ENCODE measurements around the gene ACYP2. TPM values are rescaled to one million over a fixed set of nuclear protein-coding genes. Genes with fewer than 3 reads are reported as not detected.
A peak's percentile ranks its signal among the peaks of the same experiment; 100 is the strongest.
"Not testable (repeated sequence)": the region's sequence is repeated elsewhere in the genome, so short reads cannot be mapped to it uniquely, and the experiment has no call there.

The ACYP2 gene
- total RNA-seq (10 to 100 TPM; 47.1 to 70.2 (median 60.0) TPM), polyA plus RNA-seq (122 TPM)
- long read RNA-seq, donor 1, partial matches to known transcripts, result 6 of 35 reads
- long read RNA-seq, donor 1, other reads (novel, unspliced or antisense), result 24 of 35 reads
- long read RNA-seq, donor 2, partial matches to known transcripts, result 2 of 35 reads
- long read RNA-seq, donor 2, other reads (novel, unspliced or antisense), result 32 of 35 reads
- long read RNA-seq, donor 3, partial matches to known transcripts, result 1 of 18 reads
- long read RNA-seq, donor 3, other reads (novel, unspliced or antisense), result 15 of 18 reads
- long read RNA-seq, donor 4, partial matches to known transcripts, result 5 of 26 reads
- long read RNA-seq, donor 4, other reads (novel, unspliced or antisense), result 20 of 26 reads

DNA sequence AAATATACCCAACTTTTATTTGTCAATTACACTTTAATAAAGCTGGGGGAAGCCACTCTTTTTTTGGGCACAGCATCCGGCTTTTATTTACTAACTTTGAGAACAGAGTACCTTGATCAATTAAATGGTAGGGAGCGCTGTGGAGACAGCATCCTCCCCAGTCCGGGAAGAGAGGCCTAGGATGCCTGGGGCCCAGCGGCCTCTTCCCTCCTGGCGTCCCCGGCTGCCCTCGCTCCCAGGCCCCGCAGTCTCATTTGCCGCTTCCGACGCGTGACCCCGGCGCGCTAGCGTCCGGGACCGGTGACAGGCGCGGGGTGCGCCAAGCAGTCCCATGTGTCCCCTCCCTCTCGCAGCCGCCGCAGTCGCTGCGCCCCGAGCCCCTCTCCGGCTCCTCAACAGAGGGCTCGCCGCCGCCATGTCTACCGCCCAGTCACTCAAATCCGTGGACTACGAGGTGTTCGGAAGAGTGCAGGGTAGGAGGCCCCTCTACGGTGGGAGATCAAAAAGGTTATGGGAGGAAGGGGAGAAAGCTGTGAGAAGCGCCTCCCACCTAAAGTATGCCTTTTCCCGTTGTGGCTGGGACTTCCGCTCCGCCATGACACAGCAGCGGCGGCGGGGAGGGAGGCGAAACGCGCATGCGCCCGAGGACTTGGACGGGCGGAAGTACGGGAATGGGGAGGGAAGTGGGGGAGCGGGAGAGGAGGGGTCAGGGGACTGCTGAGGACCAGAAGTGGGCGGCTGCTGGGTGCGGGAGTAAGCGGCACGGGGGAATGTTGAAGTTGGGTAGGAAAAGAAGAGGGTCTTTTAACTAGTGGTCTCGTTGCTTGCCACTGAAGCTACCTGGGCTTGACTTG is at the start of gene ACYP2:
ACYP2 (plus strand) TSS at position 332 of the 854 bp plus-strand sequence.
- Histone ChIP-seq H3K27ac (ENCODE audit: low read length) (peak within 1 kb of the TSS; percentile 100), H3K9me3 (ENCODE audit: control insufficient read depth, low read length) (no peaks in the 10 kb centered on the region), H3K27me3 (ENCODE audit: control insufficient read depth, insufficient read depth) (no peaks in the 10 kb centered on the region), H3K4me1 (ENCODE audit: control insufficient read depth, insufficient read depth, low read length) (no peaks in the 10 kb centered on the region), H3K4me3 (ENCODE audit: low read length) (peak within 1 kb of the TSS; percentile 86)
- DNase-seq, result peak; percentile 98 to 99 (median 99)
- peak; percentile 99 for ATAC-seq
- under 1% methylated on average over 57 of the region's 57 CpGs for WGBS
- intact Hi-C loops (cut with DNase I), result loop anchor here in 1 of 4 donors (10.0 kb wide), 1 partner anchor 589 kb away; no protein-coding TSS in a partner anchor

DNA sequence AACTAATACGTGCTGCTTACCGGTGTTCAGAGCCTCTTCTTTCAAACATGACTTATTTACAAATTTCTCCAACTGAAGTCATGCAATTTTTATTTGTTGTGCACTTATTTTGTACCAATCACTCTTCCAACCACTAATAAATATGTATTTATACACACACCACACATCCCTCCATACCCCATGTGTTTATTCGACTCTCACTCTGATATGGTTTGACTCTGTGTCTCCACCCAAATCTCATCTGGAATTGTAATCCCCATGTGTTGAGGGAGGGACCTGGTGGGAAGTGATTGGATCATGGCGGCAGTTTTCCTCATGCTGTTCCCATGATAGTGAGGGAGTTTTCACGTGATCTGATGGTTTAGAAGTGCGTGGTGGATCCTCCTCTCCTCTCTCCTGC is 49.5 kb upstream of the ACYP2 start:
- DNase-seq, result no peak
- H3K27ac ChIP-seq (ENCODE audit: low read length), result no peak overlapping the region
- intact Hi-C loops (cut with DNase I), result no loop called here
- no peaks in the 10 kb centered on the region for H3K4me1 ChIP-seq (ENCODE audit: control insufficient read depth, insufficient read depth, low read length)
- 94% methylated on average over 6 of the region's 6 CpGs for WGBS
- H3K9me3 ChIP-seq (ENCODE audit: control insufficient read depth, low read length), result no peaks in the 10 kb centered on the region
- H3K27me3 ChIP-seq (ENCODE audit: control insufficient read depth, insufficient read depth), result no peaks in the 10 kb centered on the region
- H3K4me3 ChIP-seq (ENCODE audit: low read length), result no peak overlapping the region
- ATAC-seq, result no peak

DNA sequence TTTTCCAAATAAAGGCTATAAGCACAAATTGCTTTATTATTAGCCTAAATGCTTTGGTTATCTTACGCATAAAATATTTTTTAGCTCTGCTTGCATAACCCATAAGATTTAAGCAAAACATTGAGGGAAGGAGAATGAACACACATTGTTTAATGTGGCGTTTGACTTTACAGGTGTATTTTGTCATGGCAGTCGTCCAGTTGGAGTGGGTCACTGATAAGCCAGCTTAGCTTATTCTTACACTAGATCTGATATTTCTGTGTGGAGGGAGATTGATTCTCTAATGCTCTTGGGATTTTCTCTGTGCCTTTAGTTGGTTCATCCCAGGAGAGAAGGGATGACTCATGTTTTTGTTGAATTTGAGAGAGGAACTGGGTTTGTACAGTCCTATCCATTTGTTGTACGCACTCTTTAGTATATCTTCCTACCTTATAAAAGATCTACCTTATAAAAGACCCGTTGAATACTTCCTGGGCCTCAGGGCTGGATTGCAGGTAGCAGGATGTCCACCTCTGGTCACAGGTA is 47.5 kb upstream of the ACYP2 start:
- H3K27me3 ChIP-seq (ENCODE audit: control insufficient read depth, insufficient read depth), result no peaks in the 10 kb centered on the region
- no peak overlapping the region for H3K4me3 ChIP-seq (ENCODE audit: low read length)
- no peaks in the 10 kb centered on the region for H3K4me1 ChIP-seq (ENCODE audit: control insufficient read depth, insufficient read depth, low read length)
- 79% methylated on average over 5 of the region's 5 CpGs for WGBS
- no peaks in the 10 kb centered on the region for H3K9me3 ChIP-seq (ENCODE audit: control insufficient read depth, low read length)
- intact Hi-C loops (cut with DNase I), result no loop called here
- DNase-seq, result no peak
- H3K27ac ChIP-seq (ENCODE audit: low read length), result no peak overlapping the region
- ATAC-seq, result no peak

DNA sequence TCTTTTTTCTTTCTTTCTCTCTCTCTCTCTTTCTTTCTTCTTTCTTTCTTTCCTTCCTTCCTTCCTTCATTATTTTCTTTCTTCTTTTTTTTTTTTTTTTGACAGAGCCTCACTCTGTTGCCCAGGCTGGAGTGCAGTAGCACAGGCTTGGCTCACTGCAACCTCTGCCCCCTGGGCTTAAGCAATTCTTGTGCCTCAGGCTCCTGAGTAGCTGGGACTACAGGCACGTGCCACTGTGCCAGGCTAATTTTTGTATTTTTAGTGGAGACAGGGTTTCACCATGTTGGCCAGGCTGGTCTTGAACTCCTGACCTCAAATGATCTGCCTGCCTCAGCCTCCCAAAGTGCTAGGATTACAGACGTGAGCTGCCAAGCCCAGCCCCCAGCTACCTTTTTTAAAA is 42.9 kb upstream of the ACYP2 start:
- 70% methylated on average over 2 of the region's 2 CpGs for WGBS
- ATAC-seq; H3K27ac ChIP-seq (ENCODE audit: low read length); intact Hi-C loops (cut with DNase I); DNase-seq; H3K4me3 ChIP-seq (ENCODE audit: low read length); H3K27me3 ChIP-seq (ENCODE audit: control insufficient read depth, insufficient read depth); H3K9me3 ChIP-seq (ENCODE audit: control insufficient read depth, low read length); H3K4me1 ChIP-seq (ENCODE audit: control insufficient read depth, insufficient read depth, low read length): not testable (repeated sequence)

DNA sequence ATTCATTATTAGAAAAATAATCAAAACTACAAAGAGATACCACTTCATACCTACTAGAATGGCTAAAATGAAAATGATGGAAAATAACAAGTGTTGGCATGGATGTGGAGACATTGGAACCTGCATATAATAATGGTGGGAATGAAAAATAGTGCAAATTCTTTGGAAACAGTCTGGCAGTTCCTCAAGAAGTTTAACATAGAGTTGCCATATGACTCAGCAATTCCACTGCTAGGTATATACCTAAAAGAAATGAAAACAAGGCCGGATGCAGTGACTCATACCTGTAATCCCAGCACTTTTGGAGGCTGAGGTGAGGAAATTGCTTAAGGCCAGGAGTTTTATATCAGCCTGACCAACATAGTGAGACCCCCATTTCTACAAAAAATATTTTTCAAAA is 41.6 kb upstream of the ACYP2 start:
- Histone ChIP-seq H3K4me3 (ENCODE audit: low read length) (no peak overlapping the region), H3K27me3 (ENCODE audit: control insufficient read depth, insufficient read depth) (no peaks in the 10 kb centered on the region), H3K27ac (ENCODE audit: low read length) (no peak overlapping the region), H3K9me3 (ENCODE audit: control insufficient read depth, low read length) (no peaks in the 10 kb centered on the region), H3K4me1 (ENCODE audit: control insufficient read depth, insufficient read depth, low read length) (peaks cover 1% of the 10 kb centered on the region)
- ATAC-seq (no peak), DNase-seq (no peak)
- WGBS, result 98% methylated on average over 1 of the region's 1 CpG
- intact Hi-C loops (cut with DNase I), result no loop called here

DNA sequence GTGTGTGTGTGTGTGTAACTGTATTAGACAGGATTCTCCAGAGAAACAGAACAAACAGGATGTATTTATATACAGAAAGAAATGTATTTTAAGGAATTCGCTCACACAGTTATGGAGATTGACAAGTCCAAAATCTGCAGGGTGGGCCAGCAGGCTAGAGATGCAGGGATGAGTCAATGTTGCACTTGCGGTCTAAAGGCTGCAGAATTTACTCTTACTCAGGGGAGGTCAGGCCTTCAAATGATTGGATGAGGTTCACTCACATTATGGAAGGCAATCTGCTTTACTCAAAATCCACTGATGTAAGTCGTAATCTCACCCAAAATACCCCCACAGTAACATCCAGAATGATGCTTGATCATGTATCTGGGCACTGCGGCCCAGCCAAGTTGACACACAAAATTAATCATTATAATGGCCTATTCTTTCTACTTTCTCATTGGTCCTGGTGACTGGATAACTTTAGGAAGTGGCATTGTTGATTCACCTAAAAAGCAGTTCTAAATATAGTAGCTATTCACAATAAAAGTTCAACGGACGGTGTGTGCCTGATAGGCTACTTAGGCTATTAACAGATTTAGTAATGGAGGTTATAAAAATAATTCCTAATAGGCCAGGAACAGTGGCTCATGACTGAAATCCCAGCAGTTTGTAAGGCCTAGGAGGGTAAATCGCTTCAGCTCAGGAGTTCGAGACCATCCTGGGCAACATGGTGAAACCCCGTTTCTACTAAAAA is 40.6 kb upstream of the ACYP2 start:
- H3K27ac ChIP-seq (ENCODE audit: low read length), result peak overlapping the region; percentile 45

DNA sequence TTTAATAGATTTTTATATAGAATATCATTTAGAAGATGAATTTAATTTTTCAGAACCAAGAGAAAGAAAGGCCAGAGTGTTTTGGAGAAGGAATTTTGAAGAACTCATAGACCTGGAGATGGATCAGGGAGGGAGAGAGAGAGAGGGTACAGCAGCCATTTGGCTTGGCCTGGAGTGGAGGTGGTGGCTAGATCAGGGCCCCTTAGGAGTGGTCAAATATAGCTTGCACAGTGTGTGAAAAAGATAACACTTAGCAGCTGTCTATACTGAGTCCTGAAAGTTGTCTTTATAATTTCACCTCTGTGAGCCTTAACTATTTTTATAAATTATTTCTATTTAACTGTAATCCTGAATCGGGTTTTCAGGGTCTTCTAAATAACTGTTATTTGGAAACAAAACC is 38.8 kb upstream of the ACYP2 start:
- peaks cover 1% of the 10 kb centered on the region for H3K4me1 ChIP-seq (ENCODE audit: control insufficient read depth, insufficient read depth, low read length)
- no peak overlapping the region for H3K4me3 ChIP-seq (ENCODE audit: low read length)
- DNase-seq (no peak), ATAC-seq (peak; percentile 57 to 83)
- WGBS, result 78% methylated on average over 1 of the region's 1 CpG
- H3K9me3 ChIP-seq (ENCODE audit: control insufficient read depth, low read length), result no peaks in the 10 kb centered on the region
- H3K27me3 ChIP-seq (ENCODE audit: control insufficient read depth, insufficient read depth), result no peaks in the 10 kb centered on the region
- intact Hi-C loops (cut with DNase I), result no loop called here
- no peak overlapping the region for H3K27ac ChIP-seq (ENCODE audit: low read length)

More for the DNA sequence above, 40.6 kb upstream of the ACYP2 start:
- DNase-seq, result no peak
- intact Hi-C loops (cut with DNase I), result no loop called here
- 82% methylated on average over 9 of the region's 9 CpGs for WGBS
- peaks cover 1% of the 10 kb centered on the region for H3K4me1 ChIP-seq (ENCODE audit: control insufficient read depth, insufficient read depth, low read length)
- peak; percentile 35 for ATAC-seq
- H3K4me3 ChIP-seq (ENCODE audit: low read length), result no peak overlapping the region
- H3K27me3 ChIP-seq (ENCODE audit: control insufficient read depth, insufficient read depth), result no peaks in the 10 kb centered on the region
- no peaks in the 10 kb centered on the region for H3K9me3 ChIP-seq (ENCODE audit: control insufficient read depth, low read length)

DNA sequence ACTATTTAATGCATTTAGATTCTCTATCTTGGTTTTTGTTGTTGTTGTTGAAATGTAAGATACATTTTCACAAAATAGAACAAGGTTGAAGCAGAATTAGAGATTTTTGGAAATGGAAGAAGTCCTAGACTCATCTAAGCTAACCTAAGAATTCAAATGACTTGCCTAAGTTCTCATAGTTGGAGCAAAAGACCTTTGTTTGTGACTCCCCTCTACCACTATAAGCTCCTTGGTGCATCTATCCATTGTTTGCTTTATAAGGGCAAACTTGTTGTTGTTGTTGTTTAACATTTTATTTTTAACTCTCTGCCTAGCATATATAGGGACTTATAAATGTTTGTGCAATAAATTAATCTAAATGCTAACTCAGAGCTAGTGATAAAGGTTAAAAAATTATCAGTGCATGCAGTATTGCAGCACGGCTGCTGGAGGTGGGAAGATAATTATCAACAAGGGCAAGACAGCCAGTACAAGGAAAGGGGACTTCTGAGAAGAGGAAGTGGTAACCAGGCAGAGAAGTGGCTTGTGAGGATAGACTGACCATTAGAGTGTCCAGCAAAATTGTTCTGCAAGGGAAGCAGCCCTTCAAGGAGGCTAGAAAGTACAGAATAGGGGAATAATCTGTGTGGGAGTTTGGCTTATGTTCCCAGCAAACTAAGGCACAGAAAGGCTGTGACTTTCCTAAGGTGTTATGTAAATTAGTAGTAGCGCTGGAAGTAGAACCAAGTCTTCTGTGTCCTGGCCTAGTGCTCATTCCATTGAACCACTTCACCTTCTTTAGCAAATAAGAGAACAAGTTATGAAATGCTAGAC is 38.1 kb upstream of the ACYP2 start:
- H3K27ac ChIP-seq (ENCODE audit: low read length), result peak overlapping the region; percentile 58
- 73% methylated on average over 2 of the region's 2 CpGs for WGBS
- H3K27me3 ChIP-seq (ENCODE audit: control insufficient read depth, insufficient read depth), result no peaks in the 10 kb centered on the region
- H3K4me3 ChIP-seq (ENCODE audit: low read length), result no peak overlapping the region
- no peak for DNase-seq
- no peak for ATAC-seq
- intact Hi-C loops (cut with DNase I), result no loop called here
- no peaks in the 10 kb centered on the region for H3K9me3 ChIP-seq (ENCODE audit: control insufficient read depth, low read length)
- H3K4me1 ChIP-seq (ENCODE audit: control insufficient read depth, insufficient read depth, low read length), result peaks cover 1% of the 10 kb centered on the region

DNA sequence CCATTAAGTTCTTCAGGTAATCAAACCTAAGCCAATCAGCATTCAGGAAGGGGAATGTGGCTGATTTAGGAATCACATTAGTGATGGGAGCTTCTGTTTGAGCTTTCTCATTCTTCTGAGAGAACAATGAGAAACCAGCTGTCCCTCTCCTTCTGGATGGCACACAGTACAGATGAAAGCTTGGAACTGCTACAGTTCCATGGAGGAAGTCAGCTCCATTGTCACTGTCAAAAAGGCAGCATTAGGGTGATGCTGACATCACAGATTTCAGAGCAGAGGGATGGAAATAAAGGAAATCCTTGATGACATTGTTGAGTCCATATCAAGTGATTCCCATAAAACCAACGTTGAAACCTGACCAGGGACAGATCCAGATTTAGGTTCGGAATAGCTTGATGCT is 36.1 kb upstream of the ACYP2 start:
- DNase-seq (no peak), ATAC-seq (no peak)
- peaks cover 1% of the 10 kb centered on the region for H3K4me1 ChIP-seq (ENCODE audit: control insufficient read depth, insufficient read depth, low read length)
- H3K27ac ChIP-seq (ENCODE audit: low read length), result no peak overlapping the region
- intact Hi-C loops (cut with DNase I), result no loop called here
- H3K9me3 ChIP-seq (ENCODE audit: control insufficient read depth, low read length), result no peaks in the 10 kb centered on the region
- H3K4me3 ChIP-seq (ENCODE audit: low read length), result no peak overlapping the region
- H3K27me3 ChIP-seq (ENCODE audit: control insufficient read depth, insufficient read depth), result no peaks in the 10 kb centered on the region
- WGBS, result 70% methylated on average over 2 of the region's 2 CpGs

DNA sequence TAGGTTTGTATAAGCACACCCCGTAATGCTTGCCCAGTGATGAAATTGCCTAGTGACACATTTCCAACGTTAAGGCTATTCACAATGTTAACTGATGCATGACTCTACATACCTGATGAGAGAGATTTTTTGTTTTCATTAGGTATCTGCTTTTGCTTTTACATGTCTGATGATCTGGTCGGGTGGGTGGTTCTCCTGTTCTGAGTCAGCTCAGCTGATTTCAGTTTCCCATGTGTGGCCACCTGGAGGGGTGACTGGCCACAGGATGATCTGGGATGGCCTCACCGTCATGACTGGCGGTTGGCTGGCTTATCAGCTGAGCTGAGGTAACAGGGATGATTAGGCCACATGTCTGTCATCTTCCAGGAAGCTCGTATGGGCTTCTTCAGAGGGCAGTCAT is 33.8 kb upstream of the ACYP2 start:
- intact Hi-C loops (cut with DNase I), result no loop called here
- H3K4me1 ChIP-seq (ENCODE audit: control insufficient read depth, insufficient read depth, low read length), result peaks cover 1% of the 10 kb centered on the region
- H3K27me3 ChIP-seq (ENCODE audit: control insufficient read depth, insufficient read depth), result no peaks in the 10 kb centered on the region
- DNase-seq (no peak), ATAC-seq (no peak)
- H3K4me3 ChIP-seq (ENCODE audit: low read length), result no peak overlapping the region
- 81% methylated on average over 6 of the region's 6 CpGs for WGBS
- no peak overlapping the region for H3K27ac ChIP-seq (ENCODE audit: low read length)
- H3K9me3 ChIP-seq (ENCODE audit: control insufficient read depth, low read length), result no peaks in the 10 kb centered on the region

All from right cardiac atrium (tissue), 5 donors.